ENCODE results near the gene ADRA2B. TPM values are rescaled to one million over a fixed set of nuclear protein-coding genes. Genes with fewer than 3 reads are reported as not detected.
"Not testable (repeated sequence)": the region's sequence is repeated elsewhere in the genome, so short reads cannot be mapped to it uniquely, and the experiment has no call there.

ADRA2B gene
- total RNA-seq, 2 donors from 2014 or later = 0.54 to 0.90 TPM

DNA sequence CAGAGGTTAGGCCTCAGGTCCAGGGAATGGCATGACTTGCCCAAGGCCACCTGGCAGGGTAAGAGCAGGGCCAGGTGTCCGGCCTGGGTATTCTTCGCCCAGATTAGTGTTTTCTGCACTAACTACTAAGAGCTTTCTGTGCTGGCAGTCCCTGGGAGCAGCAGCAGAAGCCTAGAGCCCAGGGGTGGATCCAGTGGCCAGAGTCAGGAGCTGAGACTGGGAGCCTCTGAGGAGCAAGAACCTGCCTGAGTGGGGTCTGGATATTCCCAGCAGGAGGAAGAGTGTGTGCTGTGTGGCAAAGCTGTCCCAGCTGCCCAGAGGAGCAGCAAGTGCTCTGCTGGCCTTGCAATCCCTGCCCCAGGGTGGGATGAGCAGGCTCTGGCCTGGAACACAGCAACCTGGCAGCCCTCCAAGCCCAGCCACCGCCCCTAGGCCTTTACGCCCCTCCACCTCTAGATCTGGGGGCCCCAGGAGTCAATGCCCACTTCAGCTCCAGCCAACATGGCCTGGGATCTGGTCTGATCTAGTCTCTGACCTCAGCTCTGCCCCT is 50.9 kb downstream of the ADRA2B start:
- TF ChIP-seq CTCF (IDR thresholded peaks at IDR 0.05) = no peak
- no peaks in the 10 kb centered on the region for H3K4me1 ChIP-seq
- H3K27ac ChIP-seq = no peak overlapping the region
- peak; percentile 18 for DNase-seq
- H3K9ac ChIP-seq (ENCODE audit: low read depth in 2 of 2, low read length in 2 of 2) = no peak overlapping the region
- H3K27me3 ChIP-seq = no peaks in the 10 kb centered on the region
- H3K4me3 ChIP-seq = no peak overlapping the region
- no peaks in the 10 kb centered on the region for H3K36me3 ChIP-seq
- H3K9me3 ChIP-seq = no peaks in the 10 kb centered on the region
- intact Hi-C loops (cut with DNase I) = no loop called here

- H3K36me3 ChIP-seq; H3K4me1 ChIP-seq; H3K4me3 ChIP-seq; H3K9me3 ChIP-seq; H3K9ac ChIP-seq (ENCODE audit: low read depth in 2 of 2, low read length in 2 of 2); H3K27me3 ChIP-seq; intact Hi-C loops (cut with DNase I); DNase-seq; H3K27ac ChIP-seq: not testable (repeated sequence)
Observed at GRCh38 chr2:96064760-96065159, 51.6 kb downstream of the ADRA2B start.

- intact Hi-C loops (cut with DNase I); H3K27me3 ChIP-seq; H3K36me3 ChIP-seq; H3K9ac ChIP-seq (ENCODE audit: low read depth in 2 of 2, low read length in 2 of 2); H3K9me3 ChIP-seq; H3K4me3 ChIP-seq; H3K4me1 ChIP-seq; DNase-seq; H3K27ac ChIP-seq: not testable (repeated sequence)
Observed at GRCh38 chr2:96064047-96064675, 52.2 kb downstream of the ADRA2B start.

DNA sequence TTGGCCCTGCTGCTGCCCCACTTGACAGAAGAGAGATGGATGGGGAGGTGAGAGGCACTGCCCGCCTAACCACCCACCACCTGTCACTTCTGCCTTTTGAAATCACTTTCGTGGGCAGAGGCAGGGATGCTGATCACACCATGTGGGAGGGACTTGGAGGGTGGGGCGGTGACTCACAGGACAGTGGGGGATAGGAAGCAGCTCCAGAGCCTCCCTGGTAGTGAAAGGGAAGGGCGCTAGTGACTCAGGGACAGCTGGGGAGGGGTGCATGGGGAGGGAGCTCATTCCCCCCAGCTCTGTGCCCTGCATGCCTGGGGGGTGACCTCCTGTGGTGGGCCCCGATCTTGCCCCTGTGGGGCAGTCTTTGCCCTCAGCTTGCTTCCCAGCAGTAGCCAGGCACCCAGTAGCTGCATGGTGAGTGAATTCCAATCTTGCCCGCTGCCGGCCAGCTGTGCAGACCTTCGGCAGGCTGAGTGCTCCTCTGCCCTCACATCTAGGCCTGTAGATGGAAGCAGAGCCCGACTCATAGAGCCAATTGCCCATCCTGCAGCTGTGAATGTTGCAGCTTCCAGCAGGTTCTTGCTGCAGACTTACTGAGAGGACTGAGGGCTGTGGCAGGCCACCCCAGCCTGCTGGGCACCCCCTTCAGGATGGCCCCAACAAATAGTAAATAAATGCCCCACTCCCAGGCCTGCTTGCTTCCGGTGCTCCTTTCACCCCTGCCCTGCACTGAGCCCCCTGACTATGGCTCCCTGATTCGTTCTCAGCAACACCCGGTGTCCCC is 53.1 kb downstream of the ADRA2B start:
- H3K9me3 ChIP-seq; H3K27ac ChIP-seq; H3K36me3 ChIP-seq; H3K4me3 ChIP-seq; intact Hi-C loops (cut with DNase I); H3K27me3 ChIP-seq; H3K4me1 ChIP-seq; H3K9ac ChIP-seq (ENCODE audit: low read depth in 2 of 2, low read length in 2 of 2): not testable (repeated sequence)
- DNase-seq = peak; percentile 34

Other genes with a start within 250 kb of the ADRA2B start
- 10 to 100 TPM; 18.9 to 24.9 TPM for gene ANKRD36C, start 124.7 kb downstream of the ADRA2B start, total RNA-seq
- 1 to 10 TPM; 2.4 to 6.6 TPM for gene GPAT2, start 81.7 kb downstream of the ADRA2B start, total RNA-seq
- under 1 TPM in 1 of 2 donors, not detected in 1; 0.82 TPM for gene ASTL, start 21.9 kb upstream of the ADRA2B start, total RNA-seq
- 1 to 10 TPM; 1.6 to 5.1 TPM for gene DUSP2, start 28.9 kb upstream of the ADRA2B start, total RNA-seq
- 100 to 1,000 TPM; 102 to 179 TPM for gene STARD7, start 92.3 kb upstream of the ADRA2B start, total RNA-seq
- gene TMEM127, start 149.4 kb upstream of the ADRA2B start, total RNA-seq = 10 to 100 TPM; 61.9 to 81.1 TPM
- gene CIAO1, start 149.7 kb upstream of the ADRA2B start, total RNA-seq = 10 to 100 TPM; 56.0 to 75.5 TPM
- 100 to 1,000 TPM in 1 of 2 donors, 10 to 100 TPM in 1; 90.4 to 127 TPM for gene SNRNP200, start 189.0 kb upstream of the ADRA2B start, total RNA-seq
- under 1 TPM; 0.44 to 0.80 TPM for gene ITPRIPL1, start 208.7 kb upstream of the ADRA2B start, total RNA-seq
- gene NCAPH, start 219.2 kb upstream of the ADRA2B start, total RNA-seq = 10 to 100 TPM in 1 of 2 donors, 1 to 10 TPM in 1; 9.1 to 40.2 TPM

Data from colonic mucosa (tissue), 4 donors.